ENCODE measurements around the gene ACADL. TPM values are rescaled to one million over a fixed set of nuclear protein-coding genes. Genes with fewer than 3 reads are reported as not detected.
A peak's percentile ranks its signal among the peaks of the same experiment; 100 is the strongest.

ACADL gene
- total RNA-seq (0.99 TPM), polyA plus RNA-seq (17.8 TPM)
- long read RNA-seq, donor 1: 0 reads
- long read RNA-seq, donor 2: 0 reads
- long read RNA-seq, donor 3: 0 reads
- long read RNA-seq, donor 4: 0 reads
- long read RNA-seq, donor 5, partial matches to known transcripts: 0 of 1 reads
- long read RNA-seq, donor 5, other reads (novel, unspliced or antisense): 0 of 1 reads
- long read RNA-seq, donor 6, partial matches to known transcripts: 0 of 1 reads
- long read RNA-seq, donor 6, other reads (novel, unspliced or antisense): 0 of 1 reads
- long read RNA-seq, donor 7, partial matches to known transcripts: 0 of 1 reads
- long read RNA-seq, donor 7, other reads (novel, unspliced or antisense): 0 of 1 reads
- long read RNA-seq, donor 8: 0 reads
- long read RNA-seq, donor 9: 0 reads
- long read RNA-seq, donor 10: 0 reads

DNA sequence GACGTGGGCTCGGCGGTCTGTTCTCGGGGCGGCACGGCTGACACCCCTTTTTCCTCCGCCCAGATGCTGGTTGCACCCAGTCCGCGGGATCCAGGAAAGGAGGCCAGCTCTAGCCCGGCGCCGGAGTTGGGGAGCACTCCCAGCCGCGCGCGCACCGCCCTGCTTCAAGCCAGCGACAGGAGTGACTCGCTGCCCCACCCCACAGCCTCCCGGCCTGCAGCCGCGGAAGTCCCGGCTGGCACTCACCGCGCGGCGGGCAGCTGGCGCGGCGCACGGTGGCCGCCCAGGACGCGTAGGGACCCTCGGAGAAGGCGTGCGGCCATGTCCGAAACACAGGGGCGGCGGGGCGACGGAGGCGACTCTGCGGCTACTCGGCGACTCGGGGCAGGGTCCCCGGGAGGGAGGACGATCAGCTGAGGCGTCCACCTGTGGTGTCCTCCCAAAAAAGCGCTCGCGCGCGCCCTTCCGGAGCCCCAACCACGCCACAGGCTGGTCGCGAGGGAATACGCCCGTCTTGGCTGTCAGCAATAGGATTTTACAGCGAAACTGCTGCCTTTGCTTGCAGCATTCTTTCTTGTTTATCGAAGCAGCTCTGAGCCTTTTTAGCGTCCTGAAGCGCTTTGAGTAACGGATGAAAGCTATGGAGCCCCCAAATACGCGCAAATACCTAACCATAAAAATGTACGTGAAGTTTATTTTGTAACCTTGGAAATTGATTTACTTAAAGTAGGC is at the start of gene ACADL:
Gene ACADL (minus strand): TSS at position 507 of the 732 bp plus-strand sequence. CDS start 184 bp downstream, at position 323.
- no peaks in the 10 kb centered on the region for H3K36me3 ChIP-seq (ENCODE audit: control insufficient read depth in 2 of 2, insufficient read depth in 2 of 2, low read length in 1 of 2)
- peaks cover 0 to 3% of the 10 kb centered on the region in 2 donors for H3K4me1 ChIP-seq (ENCODE audit: control insufficient read depth in 2 of 2, insufficient read depth in 2 of 2, low read length in 2 of 2)
- DNase-seq (ENCODE audit: low read depth in 6 of 9, low spot score in 9 of 9): peak in 2 of 9 donors; percentile 2 to 5
- peaks cover 26 to 58% of the 10 kb centered on the region in 2 donors for H3K27me3 ChIP-seq (ENCODE audit: control insufficient read depth in 2 of 2, insufficient read depth in 1 of 2, low read length in 1 of 2)
- 1% methylated on average over 69 of the region's 69 CpGs for WGBS
- H3K9me3 ChIP-seq (ENCODE audit: control insufficient read depth in 2 of 2, insufficient read depth in 1 of 2, low read length in 1 of 2): peaks cover 0 to 2% of the 10 kb centered on the region in 2 donors
- H3K27ac ChIP-seq (ENCODE audit: low read depth in 1 of 2, low read length in 1 of 2): peak within 1 kb of the TSS in 1 of 2 donors; percentile 64
- H3K4me3 ChIP-seq (ENCODE audit: low read length in 2 of 2): peak within 1 kb of the TSS; percentile 22 to 37

DNA sequence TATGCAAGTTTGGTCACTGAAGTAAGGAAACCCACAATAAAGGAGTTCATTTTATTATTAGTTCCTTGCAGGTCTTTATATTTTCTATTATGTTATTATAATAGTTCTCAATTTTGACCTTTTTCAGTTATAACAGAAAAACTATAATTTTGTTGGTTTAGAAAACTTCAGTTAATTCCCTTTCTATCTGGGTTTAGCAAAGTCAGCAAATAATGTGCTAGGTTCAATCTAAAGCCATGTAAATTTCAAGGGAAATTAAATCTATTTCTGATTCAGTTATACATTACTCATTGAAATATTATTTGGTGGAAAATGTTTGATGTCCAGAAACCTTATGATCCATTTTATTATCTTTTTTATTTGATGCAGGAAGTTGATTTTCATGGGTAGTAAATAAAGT is 46.1 kb upstream of the ACADL start:
- H3K27ac ChIP-seq (ENCODE audit: low read depth in 1 of 2, low read length in 1 of 2): no peak overlapping the region
- H3K36me3 ChIP-seq (ENCODE audit: control insufficient read depth in 2 of 2, insufficient read depth in 2 of 2, low read length in 1 of 2): no peaks in the 10 kb centered on the region
- H3K4me1 ChIP-seq (ENCODE audit: control insufficient read depth in 2 of 2, insufficient read depth in 2 of 2, low read length in 2 of 2): no peaks in the 10 kb centered on the region
- no peak for DNase-seq (ENCODE audit: low read depth in 6 of 9, low spot score in 9 of 9)
- H3K9me3 ChIP-seq (ENCODE audit: control insufficient read depth in 2 of 2, insufficient read depth in 1 of 2, low read length in 1 of 2): no peaks in the 10 kb centered on the region
- H3K4me3 ChIP-seq (ENCODE audit: low read length in 2 of 2): no peak overlapping the region
- no peaks in the 10 kb centered on the region for H3K27me3 ChIP-seq (ENCODE audit: control insufficient read depth in 2 of 2, insufficient read depth in 1 of 2, low read length in 1 of 2)

DNA sequence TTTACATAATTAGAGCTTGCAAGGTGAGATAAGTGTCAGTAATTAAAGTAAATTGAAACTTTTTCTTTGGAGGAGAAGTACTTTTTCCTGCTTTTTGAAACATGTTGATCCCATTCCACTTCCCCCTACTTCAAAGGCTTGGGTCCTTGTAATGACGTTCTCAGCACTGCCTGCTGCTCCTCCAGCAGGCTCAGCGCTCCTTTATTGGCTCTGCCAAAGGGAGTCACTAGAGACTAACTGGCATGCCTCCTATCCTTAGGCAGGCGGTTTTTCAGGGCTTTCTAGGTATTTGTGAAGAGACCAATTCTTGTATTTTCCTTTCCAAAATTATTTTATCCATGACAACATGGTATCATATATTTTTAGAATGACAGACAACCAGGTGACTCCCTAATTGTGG is 43.9 kb upstream of the ACADL start:
- H3K4me1 ChIP-seq (ENCODE audit: control insufficient read depth in 2 of 2, insufficient read depth in 2 of 2, low read length in 2 of 2): no peaks in the 10 kb centered on the region
- no peaks in the 10 kb centered on the region for H3K36me3 ChIP-seq (ENCODE audit: control insufficient read depth in 2 of 2, insufficient read depth in 2 of 2, low read length in 1 of 2)
- no peaks in the 10 kb centered on the region for H3K27me3 ChIP-seq (ENCODE audit: control insufficient read depth in 2 of 2, insufficient read depth in 1 of 2, low read length in 1 of 2)
- no peaks in the 10 kb centered on the region for H3K9me3 ChIP-seq (ENCODE audit: control insufficient read depth in 2 of 2, insufficient read depth in 1 of 2, low read length in 1 of 2)
- H3K4me3 ChIP-seq (ENCODE audit: low read length in 2 of 2): no peak overlapping the region
- DNase-seq (ENCODE audit: low read depth in 6 of 9, low spot score in 9 of 9): no peak
- WGBS: 40% methylated on average over 3 of the region's 3 CpGs
- no peak overlapping the region for H3K27ac ChIP-seq (ENCODE audit: low read depth in 1 of 2, low read length in 1 of 2)

DNA sequence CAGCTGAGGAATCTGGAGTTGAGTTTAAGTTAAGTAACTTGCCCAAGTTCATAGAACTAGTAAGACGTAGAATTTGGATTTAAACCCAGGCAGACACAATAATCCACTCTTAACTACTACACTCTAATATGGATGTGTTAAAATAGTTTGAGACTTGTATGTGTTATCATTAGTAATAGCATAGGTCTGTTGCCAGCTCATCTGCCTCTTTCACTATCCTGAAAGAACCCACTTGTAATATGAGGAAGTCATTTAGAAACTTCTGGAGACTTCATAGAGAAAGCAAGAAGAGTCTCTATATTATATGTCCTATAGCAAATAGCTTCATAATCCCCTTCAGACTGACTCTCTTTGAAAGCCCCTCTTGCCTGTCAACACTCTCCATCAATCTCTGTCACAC is 43.0 kb upstream of the ACADL start:
- no peaks in the 10 kb centered on the region for H3K36me3 ChIP-seq (ENCODE audit: control insufficient read depth in 2 of 2, insufficient read depth in 2 of 2, low read length in 1 of 2)
- H3K4me3 ChIP-seq (ENCODE audit: low read length in 2 of 2): no peak overlapping the region
- no peaks in the 10 kb centered on the region for H3K4me1 ChIP-seq (ENCODE audit: control insufficient read depth in 2 of 2, insufficient read depth in 2 of 2, low read length in 2 of 2)
- WGBS: 96% methylated on average over 1 of the region's 1 CpG
- DNase-seq (ENCODE audit: low read depth in 6 of 9, low spot score in 9 of 9): no peak
- no peaks in the 10 kb centered on the region for H3K9me3 ChIP-seq (ENCODE audit: control insufficient read depth in 2 of 2, insufficient read depth in 1 of 2, low read length in 1 of 2)
- H3K27me3 ChIP-seq (ENCODE audit: control insufficient read depth in 2 of 2, insufficient read depth in 1 of 2, low read length in 1 of 2): no peaks in the 10 kb centered on the region
- H3K27ac ChIP-seq (ENCODE audit: low read depth in 1 of 2, low read length in 1 of 2): no peak overlapping the region

DNA sequence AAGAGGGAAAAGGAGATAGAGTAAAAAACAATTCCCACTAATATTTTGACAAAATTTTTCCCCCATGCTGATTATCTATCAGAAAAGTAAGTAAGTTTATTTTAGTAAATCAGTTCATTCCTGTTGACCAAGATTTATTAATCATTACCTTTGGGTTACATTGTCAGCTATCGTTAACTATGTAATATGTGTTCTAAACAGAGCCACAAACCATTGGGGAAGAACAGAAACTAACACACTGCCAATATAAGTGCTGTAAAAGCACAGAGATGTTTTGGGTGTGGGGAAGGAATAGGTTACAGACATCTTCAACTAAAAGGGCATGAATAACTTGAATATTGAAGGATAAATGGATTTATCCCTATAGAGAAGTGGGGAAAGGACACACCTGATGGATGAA is 42.5 kb upstream of the ACADL start:
- no peaks in the 10 kb centered on the region for H3K4me1 ChIP-seq (ENCODE audit: control insufficient read depth in 2 of 2, insufficient read depth in 2 of 2, low read length in 2 of 2)
- H3K36me3 ChIP-seq (ENCODE audit: control insufficient read depth in 2 of 2, insufficient read depth in 2 of 2, low read length in 1 of 2): no peaks in the 10 kb centered on the region
- no peaks in the 10 kb centered on the region for H3K27me3 ChIP-seq (ENCODE audit: control insufficient read depth in 2 of 2, insufficient read depth in 1 of 2, low read length in 1 of 2)
- WGBS: 98% methylated on average over 1 of the region's 1 CpG
- no peak overlapping the region for H3K27ac ChIP-seq (ENCODE audit: low read depth in 1 of 2, low read length in 1 of 2)
- no peak for DNase-seq (ENCODE audit: low read depth in 6 of 9, low spot score in 9 of 9)
- H3K9me3 ChIP-seq (ENCODE audit: control insufficient read depth in 2 of 2, insufficient read depth in 1 of 2, low read length in 1 of 2): no peaks in the 10 kb centered on the region
- H3K4me3 ChIP-seq (ENCODE audit: low read length in 2 of 2): no peak overlapping the region

DNA sequence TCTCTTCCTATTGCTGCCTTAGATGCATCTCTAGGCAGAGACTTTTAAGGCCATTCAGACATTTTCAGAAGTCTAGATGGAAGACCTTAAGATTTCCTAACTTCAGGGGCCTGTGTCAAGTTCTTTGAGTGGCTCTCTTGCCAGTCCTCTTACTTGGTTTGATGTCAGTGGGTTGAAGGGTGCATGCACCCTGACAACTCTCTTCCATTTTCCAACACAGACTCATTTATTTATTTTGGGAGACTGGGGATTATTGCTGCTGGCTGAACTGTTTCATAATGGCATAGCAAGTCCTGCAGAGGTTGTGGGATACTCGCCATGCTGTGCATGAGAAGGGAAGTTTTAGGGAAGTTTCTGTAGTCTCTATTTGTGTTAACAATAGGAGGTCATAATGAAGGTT is 39.0 kb upstream of the ACADL start:
- H3K27me3 ChIP-seq (ENCODE audit: control insufficient read depth in 2 of 2, insufficient read depth in 1 of 2, low read length in 1 of 2): no peaks in the 10 kb centered on the region
- H3K27ac ChIP-seq (ENCODE audit: low read depth in 1 of 2, low read length in 1 of 2): no peak overlapping the region
- no peaks in the 10 kb centered on the region for H3K36me3 ChIP-seq (ENCODE audit: control insufficient read depth in 2 of 2, insufficient read depth in 2 of 2, low read length in 1 of 2)
- no peaks in the 10 kb centered on the region for H3K9me3 ChIP-seq (ENCODE audit: control insufficient read depth in 2 of 2, insufficient read depth in 1 of 2, low read length in 1 of 2)
- H3K4me3 ChIP-seq (ENCODE audit: low read length in 2 of 2): no peak overlapping the region
- DNase-seq (ENCODE audit: low read depth in 6 of 9, low spot score in 9 of 9): no peak
- no peaks in the 10 kb centered on the region for H3K4me1 ChIP-seq (ENCODE audit: control insufficient read depth in 2 of 2, insufficient read depth in 2 of 2, low read length in 2 of 2)
- 92% methylated on average over 1 of the region's 1 CpG for whole genome bisulfite sequencing

DNA sequence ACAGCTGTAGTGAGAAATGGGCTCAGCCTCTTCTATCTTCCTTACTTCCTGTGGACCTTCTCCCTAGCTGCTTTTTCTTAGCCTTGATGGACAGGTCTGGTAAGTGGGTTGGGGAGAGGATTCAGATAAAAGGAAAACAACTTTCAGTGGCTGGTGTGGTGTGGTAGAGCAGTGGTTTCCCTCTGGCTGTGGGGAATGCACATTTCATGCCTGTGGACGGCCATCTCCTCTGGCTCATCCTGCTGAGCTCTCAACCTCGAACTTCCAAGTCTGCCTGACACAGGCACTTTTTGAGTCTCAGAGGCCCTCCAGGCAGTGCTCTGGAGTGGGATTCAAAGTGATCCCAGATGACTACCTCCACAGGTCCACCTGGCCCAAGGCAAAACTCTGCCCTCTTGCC is 38.6 kb upstream of the ACADL start:
- no peaks in the 10 kb centered on the region for H3K9me3 ChIP-seq (ENCODE audit: control insufficient read depth in 2 of 2, insufficient read depth in 1 of 2, low read length in 1 of 2)
- no peaks in the 10 kb centered on the region for H3K36me3 ChIP-seq (ENCODE audit: control insufficient read depth in 2 of 2, insufficient read depth in 2 of 2, low read length in 1 of 2)
- WGBS: 94% methylated on average over 2 of the region's 2 CpGs
- H3K27me3 ChIP-seq (ENCODE audit: control insufficient read depth in 2 of 2, insufficient read depth in 1 of 2, low read length in 1 of 2): no peaks in the 10 kb centered on the region
- H3K4me3 ChIP-seq (ENCODE audit: low read length in 2 of 2): no peak overlapping the region
- H3K4me1 ChIP-seq (ENCODE audit: control insufficient read depth in 2 of 2, insufficient read depth in 2 of 2, low read length in 2 of 2): no peaks in the 10 kb centered on the region
- DNase-seq (ENCODE audit: low read depth in 6 of 9, low spot score in 9 of 9): no peak
- H3K27ac ChIP-seq (ENCODE audit: low read depth in 1 of 2, low read length in 1 of 2): no peak overlapping the region

DNA sequence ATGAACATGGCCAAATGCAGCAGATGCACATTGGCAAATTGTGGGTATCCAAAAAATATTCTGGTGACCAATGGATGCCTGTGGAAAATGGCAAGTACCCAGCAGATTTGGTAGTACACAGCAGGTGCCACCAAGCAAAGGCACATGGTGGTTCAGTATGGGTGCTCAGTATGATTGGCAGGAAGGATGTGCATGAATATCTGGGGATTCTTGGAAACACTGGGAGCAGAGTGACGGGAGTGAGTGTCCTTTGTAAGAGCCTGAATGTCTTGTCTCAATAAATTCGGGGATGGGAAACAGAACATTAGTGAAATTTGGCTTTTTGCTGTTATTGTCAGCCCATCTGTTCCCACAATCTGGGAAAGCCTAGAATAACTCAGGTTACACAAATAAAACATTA is 36.8 kb upstream of the ACADL start:
- Histone ChIP-seq H3K27ac (ENCODE audit: low read depth in 1 of 2, low read length in 1 of 2) (no peak overlapping the region), H3K9me3 (ENCODE audit: control insufficient read depth in 2 of 2, insufficient read depth in 1 of 2, low read length in 1 of 2) (no peaks in the 10 kb centered on the region), H3K27me3 (ENCODE audit: control insufficient read depth in 2 of 2, insufficient read depth in 1 of 2, low read length in 1 of 2) (no peaks in the 10 kb centered on the region), H3K36me3 (ENCODE audit: control insufficient read depth in 2 of 2, insufficient read depth in 2 of 2, low read length in 1 of 2) (no peaks in the 10 kb centered on the region), H3K4me3 (ENCODE audit: low read length in 2 of 2) (no peak overlapping the region), H3K4me1 (ENCODE audit: control insufficient read depth in 2 of 2, insufficient read depth in 2 of 2, low read length in 2 of 2) (no peaks in the 10 kb centered on the region)
- DNase-seq (ENCODE audit: low read depth in 6 of 9, low spot score in 9 of 9): no peak
- 93% methylated on average over 2 of the region's 2 CpGs for WGBS

DNA sequence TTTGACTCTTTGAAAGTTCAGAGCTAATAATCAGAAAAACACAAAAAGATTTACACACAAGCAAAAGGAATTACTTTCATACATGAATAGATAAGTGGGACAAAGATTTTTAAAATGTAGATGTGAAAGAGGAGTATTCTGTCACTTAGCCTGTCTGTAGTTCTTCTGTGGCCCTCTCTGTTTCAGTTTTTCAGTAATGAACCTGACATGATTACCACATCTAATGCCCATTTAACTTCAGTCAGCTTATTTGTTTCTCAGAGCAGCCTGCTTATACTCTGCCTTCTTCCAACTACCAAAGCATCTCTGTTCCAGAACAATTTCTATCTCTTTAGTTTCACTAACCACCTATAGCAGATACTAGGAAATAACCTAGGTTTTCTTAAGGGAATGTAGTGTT is 34.4 kb upstream of the ACADL start:
- Histone ChIP-seq H3K4me1 (ENCODE audit: control insufficient read depth in 2 of 2, insufficient read depth in 2 of 2, low read length in 2 of 2) (no peaks in the 10 kb centered on the region), H3K9me3 (ENCODE audit: control insufficient read depth in 2 of 2, insufficient read depth in 1 of 2, low read length in 1 of 2) (no peaks in the 10 kb centered on the region), H3K36me3 (ENCODE audit: control insufficient read depth in 2 of 2, insufficient read depth in 2 of 2, low read length in 1 of 2) (no peaks in the 10 kb centered on the region), H3K27me3 (ENCODE audit: control insufficient read depth in 2 of 2, insufficient read depth in 1 of 2, low read length in 1 of 2) (no peaks in the 10 kb centered on the region), H3K27ac (ENCODE audit: low read depth in 1 of 2, low read length in 1 of 2) (no peak overlapping the region), H3K4me3 (ENCODE audit: low read length in 2 of 2) (no peak overlapping the region)
- DNase-seq (ENCODE audit: low read depth in 6 of 9, low spot score in 9 of 9): no peak
